Nephron (organoid): ENCODE results near the gene HOXD12.
A peak's percentile ranks its signal among the peaks of the same experiment; 100 is the strongest.

Source experiments
- H3K27ac Mint-ChIP-seq, 3 experiments: 2 replicates each; pipeline ENCODE4 v1.8.0; 2020; ENCODE audit warnings: mixed read lengths in 3 of 3, mild to moderate bottlenecking in 2 of 3, moderate library complexity in 1 of 3
- H3K27me3 Mint-ChIP-seq: 2 replicates; pipeline ENCODE4 v1.8.0; 2021; ENCODE audit warnings: low read depth, mild to moderate bottlenecking, moderate library complexity, mixed read lengths
- H3K36me3 Mint-ChIP-seq: 2 replicates; pipeline ENCODE4 v1.8.0; 2020; ENCODE audit warnings: low read depth, mixed read lengths
- H3K4me1 Mint-ChIP-seq: 2 replicates; pipeline ENCODE4 v1.8.0; 2020; ENCODE audit warnings: mixed read lengths
- H3K4me3 Mint-ChIP-seq, 3 experiments: 2 replicates each; pipeline ENCODE4 v1.8.0; 2020; ENCODE audit warnings: mild to moderate bottlenecking in 3 of 3, mixed read lengths in 3 of 3, moderate library complexity in 2 of 3
- H3K9me3 Mint-ChIP-seq: 2 replicates; pipeline ENCODE4 v1.8.0; 2020; ENCODE audit warnings: mixed read lengths
- TF ChIP-seq, protein P1 (sequence below), 3 experiments: fragments of 200-600 bp; sonication (generic); IDR thresholded peaks; one replicate each; pipeline ENCODE4 v1.5.0; 2021; ENCODE audit warnings: antibody characterized with exemption in 3 of 3; ENCODE audit not compliant: unreplicated experiment in 3 of 3

Gene HOXD12

GRCh38 chr2:176146645-176147044 is 47.0 kb downstream of the HOXD12 start:
- H3K4me1 Mint-ChIP-seq = peaks cover 90% of the 10 kb centered on the region
- H3K27ac Mint-ChIP-seq = peak overlapping the region; percentile 95 to 99 (median 97)
- TF ChIP-seq, protein P1, sequence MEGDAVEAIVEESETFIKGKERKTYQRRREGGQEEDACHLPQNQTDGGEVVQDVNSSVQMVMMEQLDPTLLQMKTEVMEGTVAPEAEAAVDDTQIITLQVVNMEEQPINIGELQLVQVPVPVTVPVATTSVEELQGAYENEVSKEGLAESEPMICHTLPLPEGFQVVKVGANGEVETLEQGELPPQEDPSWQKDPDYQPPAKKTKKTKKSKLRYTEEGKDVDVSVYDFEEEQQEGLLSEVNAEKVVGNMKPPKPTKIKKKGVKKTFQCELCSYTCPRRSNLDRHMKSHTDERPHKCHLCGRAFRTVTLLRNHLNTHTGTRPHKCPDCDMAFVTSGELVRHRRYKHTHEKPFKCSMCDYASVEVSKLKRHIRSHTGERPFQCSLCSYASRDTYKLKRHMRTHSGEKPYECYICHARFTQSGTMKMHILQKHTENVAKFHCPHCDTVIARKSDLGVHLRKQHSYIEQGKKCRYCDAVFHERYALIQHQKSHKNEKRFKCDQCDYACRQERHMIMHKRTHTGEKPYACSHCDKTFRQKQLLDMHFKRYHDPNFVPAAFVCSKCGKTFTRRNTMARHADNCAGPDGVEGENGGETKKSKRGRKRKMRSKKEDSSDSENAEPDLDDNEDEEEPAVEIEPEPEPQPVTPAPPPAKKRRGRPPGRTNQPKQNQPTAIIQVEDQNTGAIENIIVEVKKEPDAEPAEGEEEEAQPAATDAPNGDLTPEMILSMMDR (IDR thresholded peaks at IDR 0.05; ENCODE audit: unreplicated experiment in 3 of 3) = no peak
- no peaks in the 10 kb centered on the region for H3K9me3 Mint-ChIP-seq
- no peaks in the 10 kb centered on the region for H3K27me3 Mint-ChIP-seq
- H3K36me3 Mint-ChIP-seq = peaks cover 65% of the 10 kb centered on the region
- H3K4me3 Mint-ChIP-seq = peak overlapping the region; percentile 84 to 96 (median 94)

GRCh38 chr2:176147210-176147799 is 47.7 kb downstream of the HOXD12 start:
- Mint-ChIP-seq H3K9me3 (no peaks in the 10 kb centered on the region), H3K4me3 (peak overlapping the region; percentile 84 to 96 (median 94)), H3K27ac (peak overlapping the region; percentile 95 to 99 (median 97)), H3K27me3 (no peaks in the 10 kb centered on the region), H3K36me3 (peaks cover 67% of the 10 kb centered on the region), H3K4me1 (peaks cover 84% of the 10 kb centered on the region)
- TF ChIP-seq, protein P1 (IDR thresholded peaks at IDR 0.05; ENCODE audit: unreplicated experiment in 3 of 3) = no peak

GRCh38 chr2:176147800-176148496 is 48.4 kb downstream of the HOXD12 start:
- no peaks in the 10 kb centered on the region for H3K27me3 Mint-ChIP-seq
- TF ChIP-seq, protein P1 (IDR thresholded peaks at IDR 0.05; ENCODE audit: unreplicated experiment in 3 of 3) = no peak
- H3K36me3 Mint-ChIP-seq = peaks cover 72% of the 10 kb centered on the region
- peak overlapping the region; percentile 84 to 96 (median 94) for H3K4me3 Mint-ChIP-seq
- H3K4me1 Mint-ChIP-seq = peaks cover 86% of the 10 kb centered on the region
- H3K9me3 Mint-ChIP-seq = no peaks in the 10 kb centered on the region
- peak overlapping the region; percentile 95 to 99 (median 97) for H3K27ac Mint-ChIP-seq

DNA sequence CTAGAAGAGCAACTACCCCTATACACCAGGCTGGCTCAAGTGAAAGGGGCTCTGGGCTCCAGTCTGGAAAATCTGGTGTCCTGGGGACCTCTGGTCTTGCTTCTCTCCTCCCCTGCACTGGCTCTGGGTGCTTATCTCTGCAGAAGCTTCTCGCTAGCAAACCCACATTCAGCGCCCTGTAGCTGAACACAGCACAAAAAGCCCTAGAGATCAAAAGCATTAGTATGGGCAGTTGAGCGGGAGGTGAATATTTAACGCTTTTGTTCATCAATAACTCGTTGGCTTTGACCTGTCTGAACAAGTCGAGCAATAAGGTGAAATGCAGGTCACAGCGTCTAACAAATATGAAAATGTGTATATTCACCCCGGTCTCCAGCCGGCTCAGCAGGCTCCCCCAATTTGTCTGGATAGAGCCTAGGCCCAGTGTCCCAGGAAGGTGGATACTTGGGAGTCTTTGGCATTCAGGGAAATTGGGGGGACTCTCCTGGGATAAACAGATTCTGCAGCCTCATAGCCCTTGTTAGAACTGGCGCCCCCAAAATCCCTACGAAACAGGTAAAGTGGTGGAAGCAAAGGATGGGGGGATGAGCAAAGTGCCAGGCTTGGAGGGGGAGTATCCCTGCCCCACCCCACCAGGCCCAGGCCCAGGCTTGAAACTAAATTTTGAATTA is 49.3 kb downstream of the HOXD12 start:
- TF ChIP-seq, protein P1 (IDR thresholded peaks at IDR 0.05; ENCODE audit: unreplicated experiment in 3 of 3) = no peak
- peak overlapping the region; percentile 95 to 99 (median 97) for H3K27ac Mint-ChIP-seq
- peak overlapping the region; percentile 84 to 96 (median 94) for H3K4me3 Mint-ChIP-seq
- no peaks in the 10 kb centered on the region for H3K27me3 Mint-ChIP-seq
- peaks cover 80% of the 10 kb centered on the region for H3K36me3 Mint-ChIP-seq
- H3K4me1 Mint-ChIP-seq = peaks cover 81% of the 10 kb centered on the region
- no peaks in the 10 kb centered on the region for H3K9me3 Mint-ChIP-seq

GRCh38 chr2:176149481-176149938 is 49.9 kb downstream of the HOXD12 start:
- H3K27me3 Mint-ChIP-seq = no peaks in the 10 kb centered on the region
- peaks cover 81% of the 10 kb centered on the region for H3K4me1 Mint-ChIP-seq
- H3K27ac Mint-ChIP-seq = peak overlapping the region; percentile 95 to 99 (median 97)
- H3K9me3 Mint-ChIP-seq = no peaks in the 10 kb centered on the region
- peak overlapping the region; percentile 84 to 96 (median 94) for H3K4me3 Mint-ChIP-seq
- peaks cover 83% of the 10 kb centered on the region for H3K36me3 Mint-ChIP-seq
- TF ChIP-seq, protein P1 (IDR thresholded peaks at IDR 0.05; ENCODE audit: unreplicated experiment in 3 of 3) = no peak
